ENCODE measurements around the gene CYB5D1. TPM values are rescaled to one million over a fixed set of nuclear protein-coding genes. Genes with fewer than 3 reads are reported as not detected.

The CYB5D1 gene
- total and polyA plus RNA-seq, 2 of the 8 experiments (the other 6 are each of a cell fraction or from before 2014, with no cell fraction given): 11.0 to 18.0 TPM

- no peak overlapping the region for H3K4ac ChIP-seq (replicated peaks; ENCODE audit: insufficient read length, low read depth, low read length)
- H3K4me1 ChIP-seq (replicated peaks in 1 of 4; ENCODE audit: control insufficient read depth in 3 of 4, insufficient read depth in 4 of 4, low read length in 3 of 4): no peaks in the 10 kb centered on the region; a peak in 1 of 7 replicates
- no peak overlapping the region for H2BK20ac ChIP-seq (ENCODE audit: low read length)
- H2BK12ac ChIP-seq (ENCODE audit: low read depth, low read length): no peak overlapping the region
- 90% methylated on average over 5 of the region's 5 CpGs; no CpG with 5 or more reads in 1 of the 2 experiments for WGBS, 2 experiments (ENCODE audit: extremely low coverage in 1 of 2, insufficient coverage in 1 of 2, insufficient read length in 1 of 2, insufficient replicate concordance in 2 of 2, low coverage in 1 of 2, low lambda C conversion rate in 2 of 2, missing lambda C conversion rate in 1 of 2)
- no peak overlapping the region for H3K23ac ChIP-seq (ENCODE audit: insufficient read length)
- H2BK5ac ChIP-seq (ENCODE audit: low read depth, low read length): no peak overlapping the region
- ChIA-PET POLR2A (ENCODE audit: partially characterized antibody) (no interaction called here), CTCF (ENCODE audit: partially characterized antibody) (interaction anchor here (1.1 kb wide), 1 partner anchor 175 kb away, joined by 3 read pairs; no protein-coding TSS in a partner anchor)
- H3K56ac ChIP-seq (replicated peaks; ENCODE audit: insufficient read length, low read depth, low read length): no peak overlapping the region
- H2BK120ac ChIP-seq (replicated peaks; ENCODE audit: low read depth, low read length): no peak overlapping the region
- DNase-seq (ENCODE audit: low read depth in 1 of 2, low spot score in 2 of 2) (no peak), FAIRE-seq (no peak)
- TF ChIP-seq CREB1 (IDR thresholded peaks at IDR 0.05) (no peak), TAF7 (optimal IDR thresholded peaks at IDR 0.05; ENCODE audit: borderline replicate concordance, low read depth, low read length) (no peak)
- no peaks in the 10 kb centered on the region for H3K79me1 ChIP-seq (ENCODE audit: low read depth, low read length)
- H2BK15ac ChIP-seq (ENCODE audit: low read length): no peak overlapping the region
- no peaks in the 10 kb centered on the region for H3K79me2 ChIP-seq (ENCODE audit: control insufficient read depth in 1 of 2, insufficient read depth in 2 of 2, low read length in 2 of 2)
- no peak overlapping the region for H4K8ac ChIP-seq (ENCODE audit: extremely low read depth, insufficient read depth, low read length)
- no peak overlapping the region for H3K9ac ChIP-seq (replicated peaks in 1 of 4; ENCODE audit: extremely low read depth in 1 of 4, low read depth in 3 of 4, low read length in 3 of 4)
- H3K14ac ChIP-seq (ENCODE audit: insufficient read length): no peak overlapping the region
- H4K5ac ChIP-seq (ENCODE audit: insufficient read length, low read depth, low read length): no peak overlapping the region
- H4K20me1 ChIP-seq (replicated peaks in 1 of 2; ENCODE audit: control insufficient read depth in 1 of 2, insufficient read depth in 2 of 2, low read length in 2 of 2): no peaks in the 10 kb centered on the region
- H2AFZ ChIP-seq (ENCODE audit: low read length): no peak overlapping the region
- H2AK5ac ChIP-seq (ENCODE audit: low read depth, low read length): no peak overlapping the region
- no peak overlapping the region for H3K4me2 ChIP-seq (ENCODE audit: insufficient read depth in 1 of 2, low read depth in 2 of 2, low read length in 2 of 2)
- H3K27me3 ChIP-seq (replicated peaks in 1 of 4; ENCODE audit: control insufficient read depth in 3 of 4, extremely low read depth in 1 of 4, insufficient read depth in 3 of 4, low read length in 3 of 4): peaks cover 0 to 2% (median 0%) of the 10 kb centered on the region in 4 experiments; a peak in 1 of 7 replicates
- H3K18ac ChIP-seq (ENCODE audit: extremely low read depth, low read length): no peak overlapping the region
- no peaks in the 10 kb centered on the region for H3K23me2 ChIP-seq (ENCODE audit: low read depth, low read length)
- H4K91ac ChIP-seq (replicated peaks; ENCODE audit: insufficient read length, low read length): no peak overlapping the region
- no peak overlapping the region for H3K4me3 ChIP-seq (ENCODE audit: extremely low read depth in 1 of 4, insufficient read depth in 2 of 4, low read depth in 3 of 4, low read length in 4 of 4)
- no peak overlapping the region for H3K27ac ChIP-seq (ENCODE audit: low read depth, low read length)
- no peaks in the 10 kb centered on the region for H3K36me3 ChIP-seq (ENCODE audit: control insufficient read depth in 2 of 4, insufficient read depth in 4 of 4, low read length in 3 of 4)
- H3K9me3 ChIP-seq (ENCODE audit: insufficient read depth in 2 of 2, low read depth in 1 of 2, low read length in 1 of 2): no peaks in the 10 kb centered on the region
These were observed 42.8 kb upstream of the CYB5D1 start for GRCh38 chr17:7814969-7815368.

All from H1 (cell line).